RWPE2 (cell line): Measurements from ENCODE around the gene PRKG1.

Experiments
- ATAC-seq: fragments of 200-7000 bp; cut with Tn5 transposase; 3 replicates; pipeline ENCODE4 v1.9.1; 2021; ENCODE audit warnings: low read depth
- DNase-seq: peaks from one replicate; pipeline ENCODE4 v3.0.0-alpha.2; 2020; ENCODE audit warnings: low spot score
- H3K27ac ChIP-seq: fragments of 450-650 bp; 2 replicates; pipeline ENCODE4 v1.5.1; 2017; ENCODE audit warnings: mild to moderate bottlenecking; ENCODE audit not compliant: poor library complexity, severe bottlenecking
- H3K27me3 ChIP-seq: fragments of 250-450 bp; sonication (Bioruptor Pico); 2 replicates; pipeline ENCODE4 v1.5.1; 2021; ENCODE audit warnings: mild to moderate bottlenecking, moderate library complexity; ENCODE audit not compliant: insufficient read depth, poor library complexity, severe bottlenecking
- H3K36me3 ChIP-seq: fragments of 250-450 bp; sonication (Bioruptor Pico); 2 replicates; pipeline ENCODE4 v1.5.1; 2020; ENCODE audit warnings: low read depth, mild to moderate bottlenecking, moderate library complexity
- H3K4me1 ChIP-seq: fragments of 250-450 bp; sonication (Bioruptor Pico); 2 replicates; pipeline ENCODE4 v1.5.1; 2021; ENCODE audit warnings: mild to moderate bottlenecking, moderate library complexity; ENCODE audit not compliant: insufficient read depth, poor library complexity, severe bottlenecking
- H3K4me3 ChIP-seq: fragments of 250-450 bp; sonication (Bioruptor Pico); 2 replicates; pipeline ENCODE4 v1.5.1; 2021; ENCODE audit warnings: mild to moderate bottlenecking, moderate library complexity; ENCODE audit not compliant: severe bottlenecking
- H3K9me3 ChIP-seq: fragments of 250-450 bp; sonication (Bioruptor Pico); 2 replicates; pipeline ENCODE4 v1.5.1; 2021; ENCODE audit warnings: mild to moderate bottlenecking, moderate library complexity; ENCODE audit not compliant: severe bottlenecking
- TF ChIP-seq, protein P1 (sequence below): fragments of 450-650 bp; IDR thresholded peaks from one replicate; pipeline ENCODE4 v1.5.1; 2017; ENCODE audit warnings: mild to moderate bottlenecking, moderate library complexity; ENCODE audit not compliant: poor library complexity, severe bottlenecking

The PRKG1 gene

DNA sequence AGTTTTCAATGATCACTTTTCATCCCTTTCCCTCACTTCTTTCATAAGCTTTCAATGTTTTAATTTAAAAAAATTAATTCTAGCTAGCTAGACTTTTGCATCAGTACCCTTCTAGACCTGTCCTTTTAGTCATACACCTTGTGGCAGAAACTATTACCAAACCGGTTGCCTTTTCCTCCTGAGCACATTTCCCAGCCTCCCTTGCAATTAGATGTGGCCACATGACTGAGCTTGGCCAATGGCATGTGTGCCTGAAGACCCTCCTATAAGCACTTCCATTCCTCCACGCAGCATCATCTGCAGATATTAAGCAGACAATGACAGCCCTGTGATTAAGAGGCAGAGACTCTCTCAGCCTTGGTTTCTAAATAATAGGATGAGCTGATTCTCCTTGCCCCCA is 1252.1 kb downstream of the PRKG1 start:
- Histone ChIP-seq H3K27ac (peak overlapping the region; percentile 4), H3K4me1 (peaks cover 7% of the 10 kb centered on the region), H3K27me3 (no peaks in the 10 kb centered on the region), H3K36me3 (no peaks in the 10 kb centered on the region), H3K9me3 (no peaks in the 10 kb centered on the region), H3K4me3 (no peak overlapping the region)
- TF ChIP-seq, protein P1, sequence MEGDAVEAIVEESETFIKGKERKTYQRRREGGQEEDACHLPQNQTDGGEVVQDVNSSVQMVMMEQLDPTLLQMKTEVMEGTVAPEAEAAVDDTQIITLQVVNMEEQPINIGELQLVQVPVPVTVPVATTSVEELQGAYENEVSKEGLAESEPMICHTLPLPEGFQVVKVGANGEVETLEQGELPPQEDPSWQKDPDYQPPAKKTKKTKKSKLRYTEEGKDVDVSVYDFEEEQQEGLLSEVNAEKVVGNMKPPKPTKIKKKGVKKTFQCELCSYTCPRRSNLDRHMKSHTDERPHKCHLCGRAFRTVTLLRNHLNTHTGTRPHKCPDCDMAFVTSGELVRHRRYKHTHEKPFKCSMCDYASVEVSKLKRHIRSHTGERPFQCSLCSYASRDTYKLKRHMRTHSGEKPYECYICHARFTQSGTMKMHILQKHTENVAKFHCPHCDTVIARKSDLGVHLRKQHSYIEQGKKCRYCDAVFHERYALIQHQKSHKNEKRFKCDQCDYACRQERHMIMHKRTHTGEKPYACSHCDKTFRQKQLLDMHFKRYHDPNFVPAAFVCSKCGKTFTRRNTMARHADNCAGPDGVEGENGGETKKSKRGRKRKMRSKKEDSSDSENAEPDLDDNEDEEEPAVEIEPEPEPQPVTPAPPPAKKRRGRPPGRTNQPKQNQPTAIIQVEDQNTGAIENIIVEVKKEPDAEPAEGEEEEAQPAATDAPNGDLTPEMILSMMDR = no peak
- no peak for ATAC-seq
- DNase-seq = no peak

DNA sequence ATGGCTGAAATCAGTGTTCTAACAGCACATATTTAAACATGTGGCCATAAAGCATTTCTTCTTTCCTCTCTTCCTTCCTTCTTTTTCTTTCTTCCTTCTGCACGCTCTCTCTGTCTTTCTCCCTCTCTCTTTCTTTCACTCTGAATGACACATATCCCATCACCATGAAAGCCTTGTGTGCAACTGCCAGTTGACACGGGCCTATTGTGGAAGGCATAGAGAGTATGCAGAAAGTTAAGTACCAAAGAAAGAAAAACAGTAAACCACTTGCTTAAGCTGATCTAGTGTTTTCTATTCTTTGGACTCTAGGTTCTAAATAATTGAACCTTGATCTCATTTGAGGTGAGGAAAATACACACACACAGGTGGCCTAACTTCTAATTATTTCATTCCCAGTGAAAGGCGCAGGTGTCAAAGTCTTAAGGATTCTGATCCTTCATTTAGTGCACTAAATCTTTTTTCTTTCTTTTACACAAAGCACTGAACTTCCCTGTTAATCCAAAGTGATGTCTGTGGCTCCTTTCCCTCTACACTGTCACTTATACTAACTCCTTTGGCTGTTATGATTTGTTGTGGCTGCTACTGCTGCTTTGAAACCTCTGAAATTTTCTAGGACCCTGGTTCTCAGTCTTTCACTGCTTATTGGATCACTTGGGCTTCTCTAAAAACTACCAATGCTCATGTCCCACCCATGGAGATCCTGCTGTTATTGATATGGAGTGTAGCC is 1257.5 kb downstream of the PRKG1 start:
- H3K27ac ChIP-seq = peak overlapping the region; percentile 97
- no peaks in the 10 kb centered on the region for H3K27me3 ChIP-seq
- no peaks in the 10 kb centered on the region for H3K9me3 ChIP-seq
- peaks cover 3% of the 10 kb centered on the region; the same call in 1 of the 2 replicates for H3K36me3 ChIP-seq
- H3K4me3 ChIP-seq = no peak overlapping the region
- peaks cover 47% of the 10 kb centered on the region for H3K4me1 ChIP-seq
- TF ChIP-seq, protein P1 = no peak
- no peak for DNase-seq
- ATAC-seq = no peak

DNA sequence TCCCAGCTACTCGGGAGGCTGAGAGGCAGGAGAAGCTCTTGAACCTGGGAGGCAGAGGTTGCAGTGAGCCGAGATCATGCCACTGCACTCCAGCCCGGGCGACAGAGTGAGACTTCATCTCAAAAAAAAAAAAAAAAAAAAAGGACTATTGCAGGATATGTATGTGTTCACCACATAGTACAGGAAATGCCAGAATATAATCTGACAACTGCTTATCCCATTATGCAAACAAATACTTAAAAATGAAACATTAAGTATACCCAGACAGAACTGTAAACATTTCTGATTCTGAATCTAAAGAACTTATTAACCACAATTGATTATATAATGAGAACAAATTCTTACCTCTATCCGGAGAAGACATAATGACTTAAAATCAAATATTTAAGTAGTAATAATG is 1258.5 kb downstream of the PRKG1 start:
- Histone ChIP-seq H3K27ac (peak overlapping the region; percentile 97), H3K4me3 (no peak overlapping the region), H3K9me3 (no peaks in the 10 kb centered on the region), H3K4me1 (peaks cover 48% of the 10 kb centered on the region), H3K36me3 (peaks cover 3% of the 10 kb centered on the region; the same call in 1 of the 2 replicates), H3K27me3 (no peaks in the 10 kb centered on the region)
- ATAC-seq (peak; percentile 29; the same call in 1 of the 3 replicates), DNase-seq (no peak)
- TF ChIP-seq, protein P1 = no peak

- Histone ChIP-seq H3K4me3 (no peak overlapping the region), H3K27ac (peak overlapping the region; percentile 97), H3K27me3 (no peaks in the 10 kb centered on the region), H3K9me3 (no peaks in the 10 kb centered on the region), H3K36me3 (peaks cover 3% of the 10 kb centered on the region; the same call in 1 of the 2 replicates), H3K4me1 (peaks cover 41% of the 10 kb centered on the region)
- DNase-seq (no peak), ATAC-seq (peak; percentile 80)
- TF ChIP-seq, protein P1 = no peak
These were observed 1260.3 kb downstream of the PRKG1 start for GRCh38 chr10:52334595-52334994.

DNA sequence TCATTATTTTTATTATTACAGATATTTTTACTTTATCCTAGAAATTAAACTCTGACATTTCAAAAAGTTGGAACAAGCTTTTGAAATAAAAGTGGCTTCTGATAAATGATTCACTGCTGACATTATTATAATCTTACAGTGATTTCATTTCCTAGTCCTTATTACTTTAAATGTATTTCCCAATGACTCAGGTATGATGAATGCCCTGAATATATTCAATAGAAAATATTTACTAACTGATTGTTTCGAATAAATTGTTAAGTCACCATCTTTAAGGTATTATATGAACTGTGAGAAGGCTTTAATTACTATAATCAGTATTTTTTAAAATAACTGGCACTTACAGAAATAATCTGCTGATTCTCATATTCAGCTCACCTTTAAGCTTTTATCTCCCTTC is 1261.4 kb downstream of the PRKG1 start:
- TF ChIP-seq, protein P1 = no peak
- DNase-seq = no peak

More for the DNA sequence above, 1261.4 kb downstream of the PRKG1 start:
- Histone ChIP-seq H3K9me3 (no peaks in the 10 kb centered on the region), H3K36me3 (peaks cover 3% of the 10 kb centered on the region; the same call in 1 of the 2 replicates), H3K27ac (peak overlapping the region; percentile 97), H3K27me3 (no peaks in the 10 kb centered on the region), H3K4me1 (peaks cover 41% of the 10 kb centered on the region), H3K4me3 (no peak overlapping the region)
- ATAC-seq = peak; percentile 82
